Measurements from ENCODE around the gene MAST2. TPM values are rescaled to one million over a fixed set of nuclear protein-coding genes. Genes with fewer than 3 reads are reported as not detected.
"Not testable (repeated sequence)": the region's sequence is repeated elsewhere in the genome, so short reads cannot be mapped to it uniquely, and the experiment has no call there.

MAST2 gene
- total RNA-seq, 1 donor from 2014 or later = 27.6 TPM

GRCh38 chr1:46044116-46044515 lies 240.7 kb downstream of the MAST2 start:
- no peaks in the 10 kb centered on the region for H3K4me1 Mint-ChIP-seq (ENCODE audit: unreplicated experiment)
- no peak overlapping the region for H3K27ac Mint-ChIP-seq (ENCODE audit: unreplicated experiment)
- H3K27me3 Mint-ChIP-seq (ENCODE audit: unreplicated experiment) = no peaks in the 10 kb centered on the region
- no peak overlapping the region for H3K4me3 Mint-ChIP-seq (ENCODE audit: unreplicated experiment)
- no peak for DNase-seq (ENCODE audit: low spot score)
- H3K9me3 Mint-ChIP-seq (ENCODE audit: unreplicated experiment) = no peaks in the 10 kb centered on the region
- no peak for TF ChIP-seq CTCF (IDR thresholded peaks at IDR 0.05; ENCODE audit: unreplicated experiment)
- H3K36me3 Mint-ChIP-seq (ENCODE audit: low read depth, unreplicated experiment) = peaks cover 16% of the 10 kb centered on the region

- H3K27me3 Mint-ChIP-seq (ENCODE audit: unreplicated experiment) = no peaks in the 10 kb centered on the region
- H3K36me3 Mint-ChIP-seq (ENCODE audit: low read depth, unreplicated experiment) = peaks cover 25% of the 10 kb centered on the region
- no peaks in the 10 kb centered on the region for H3K9me3 Mint-ChIP-seq (ENCODE audit: unreplicated experiment)
- DNase-seq (ENCODE audit: low spot score) = no peak
- no peak for TF ChIP-seq CTCF (IDR thresholded peaks at IDR 0.05; ENCODE audit: unreplicated experiment)
- H3K4me1 Mint-ChIP-seq (ENCODE audit: unreplicated experiment) = no peaks in the 10 kb centered on the region
- no peak overlapping the region for H3K4me3 Mint-ChIP-seq (ENCODE audit: unreplicated experiment)
- no peak overlapping the region for H3K27ac Mint-ChIP-seq (ENCODE audit: unreplicated experiment)
These were observed 250.3 kb downstream of the MAST2 start for GRCh38 chr1:46053734-46054133.

- no peak for TF ChIP-seq CTCF (IDR thresholded peaks at IDR 0.05; ENCODE audit: unreplicated experiment)
- Mint-ChIP-seq H3K27ac (ENCODE audit: unreplicated experiment) (no peak overlapping the region), H3K36me3 (ENCODE audit: low read depth, unreplicated experiment) (peaks cover 39% of the 10 kb centered on the region), H3K9me3 (ENCODE audit: unreplicated experiment) (no peaks in the 10 kb centered on the region), H3K4me1 (ENCODE audit: unreplicated experiment) (no peaks in the 10 kb centered on the region), H3K4me3 (ENCODE audit: unreplicated experiment) (no peak overlapping the region), H3K27me3 (ENCODE audit: unreplicated experiment) (no peaks in the 10 kb centered on the region)
- no peak for DNase-seq (ENCODE audit: low spot score)
These were observed 252.9 kb downstream of the MAST2 start for GRCh38 chr1:46056325-46056724.

- not testable (repeated sequence) for H3K4me3 Mint-ChIP-seq (ENCODE audit: unreplicated experiment); H3K27me3 Mint-ChIP-seq (ENCODE audit: unreplicated experiment); H3K4me1 Mint-ChIP-seq (ENCODE audit: unreplicated experiment); DNase-seq (ENCODE audit: low spot score); H3K9me3 Mint-ChIP-seq (ENCODE audit: unreplicated experiment); H3K27ac Mint-ChIP-seq (ENCODE audit: unreplicated experiment)
- peaks cover 45% of the 10 kb centered on the region for H3K36me3 Mint-ChIP-seq (ENCODE audit: low read depth, unreplicated experiment)
These were observed 253.8 kb downstream of the MAST2 start for GRCh38 chr1:46057215-46057614.

GRCh38 chr1:46057781-46058180 lies 254.4 kb downstream of the MAST2 start:
- TF ChIP-seq CTCF (IDR thresholded peaks at IDR 0.05; ENCODE audit: unreplicated experiment) = no peak
- no peak overlapping the region for H3K27ac Mint-ChIP-seq (ENCODE audit: unreplicated experiment)
- no peaks in the 10 kb centered on the region for H3K4me1 Mint-ChIP-seq (ENCODE audit: unreplicated experiment)
- H3K4me3 Mint-ChIP-seq (ENCODE audit: unreplicated experiment) = no peak overlapping the region
- DNase-seq (ENCODE audit: low spot score) = no peak
- no peaks in the 10 kb centered on the region for H3K27me3 Mint-ChIP-seq (ENCODE audit: unreplicated experiment)
- H3K36me3 Mint-ChIP-seq (ENCODE audit: low read depth, unreplicated experiment) = peaks cover 45% of the 10 kb centered on the region
- H3K9me3 Mint-ChIP-seq (ENCODE audit: unreplicated experiment) = no peaks in the 10 kb centered on the region

- no peak for TF ChIP-seq CTCF (IDR thresholded peaks at IDR 0.05; ENCODE audit: unreplicated experiment)
- Mint-ChIP-seq H3K4me1 (ENCODE audit: unreplicated experiment) (no peaks in the 10 kb centered on the region), H3K9me3 (ENCODE audit: unreplicated experiment) (no peaks in the 10 kb centered on the region)
These were observed 255.5 kb downstream of the MAST2 start for GRCh38 chr1:46058936-46059335.

More at GRCh38 chr1:46058936-46059335, 255.5 kb downstream of the MAST2 start:
- H3K4me3 Mint-ChIP-seq (ENCODE audit: unreplicated experiment) = no peak overlapping the region
- H3K27me3 Mint-ChIP-seq (ENCODE audit: unreplicated experiment) = no peaks in the 10 kb centered on the region
- H3K36me3 Mint-ChIP-seq (ENCODE audit: low read depth, unreplicated experiment) = peaks cover 45% of the 10 kb centered on the region
- no peak for DNase-seq (ENCODE audit: low spot score)
- H3K27ac Mint-ChIP-seq (ENCODE audit: unreplicated experiment) = no peak overlapping the region
